Measurements from ENCODE around the gene CYS1.
"Not testable (repeated sequence)": the region's sequence is repeated elsewhere in the genome, so short reads cannot be mapped to it uniquely, and the experiment has no call there.

Gene CYS1

GRCh38 chr2:10079870-10080535 lies at the start of gene CYS1:
Gene CYS1, minus strand, starts transcription at chr2:10080411. Its CDS starts 188 bp downstream, at chr2:10080223.
- DNase-seq: no peak

- DNase-seq: no peak
Measured at GRCh38 chr2:10129490-10129889, 49.3 kb upstream of the CYS1 start.

GRCh38 chr2:10128420-10128819 lies 48.2 kb upstream of the CYS1 start:
- no peak for DNase-seq

GRCh38 chr2:10126632-10127026 lies 46.4 kb upstream of the CYS1 start:
- no peak for DNase-seq

GRCh38 chr2:10125842-10126631 lies 45.8 kb upstream of the CYS1 start:
- DNase-seq: no peak

- no peak for DNase-seq
Measured at GRCh38 chr2:10124538-10125045, 44.4 kb upstream of the CYS1 start.

GRCh38 chr2:10123281-10123680 lies 43.1 kb upstream of the CYS1 start:
- DNase-seq: no peak

GRCh38 chr2:10122500-10123280 lies 42.5 kb upstream of the CYS1 start, which contains the start of gene RRM2:
Gene RRM2, plus strand, starts transcription at chr2:10122739. Its CDS starts 60 bp downstream, at chr2:10122799.
- DNase-seq: peak; percentile 60 to 81 (median 74)

GRCh38 chr2:10120877-10121574 lies 40.8 kb upstream of the CYS1 start:
- DNase-seq: no peak

- peak; percentile 67 to 90 (median 80) for DNase-seq
Measured at GRCh38 chr2:10120158-10120876, 40.1 kb upstream of the CYS1 start.

- no peak for DNase-seq
Measured at GRCh38 chr2:10119601-10120157, 39.5 kb upstream of the CYS1 start.

- DNase-seq: no peak
Measured at GRCh38 chr2:10119027-10119325, 38.8 kb upstream of the CYS1 start.

- no peak for DNase-seq
Measured at GRCh38 chr2:10109311-10109710, 29.1 kb upstream of the CYS1 start.

- DNase-seq: not testable (repeated sequence)
Measured at GRCh38 chr2:10104906-10105305, 24.7 kb upstream of the CYS1 start.

- no peak for DNase-seq
Measured at GRCh38 chr2:10103179-10103578, 23.0 kb upstream of the CYS1 start.

- no peak for DNase-seq
Measured at GRCh38 chr2:10101491-10101890, 21.3 kb upstream of the CYS1 start.

GRCh38 chr2:10097352-10098148 lies 17.3 kb upstream of the CYS1 start:
- DNase-seq: no peak

GRCh38 chr2:10096641-10097040 lies 16.4 kb upstream of the CYS1 start:
- no peak for DNase-seq

- DNase-seq: no peak
Measured at GRCh38 chr2:10095175-10095574, 15.0 kb upstream of the CYS1 start.

- no peak for DNase-seq
Measured at GRCh38 chr2:10094271-10094814, 14.1 kb upstream of the CYS1 start.

- not testable (repeated sequence) for DNase-seq
Measured at GRCh38 chr2:10091889-10092244, 11.7 kb upstream of the CYS1 start.

Data from activated naive CD4-positive, alpha-beta T cell (primary cell).